ENCODE results near the gene PTBP3.

PTBP3 gene

GRCh38 chr9:112261133-112261532 is 72.3 kb downstream of the PTBP3 start:
- no peak overlapping the region for H3K4me3 ChIP-seq (ENCODE audit: low read length)
- no peaks in the 10 kb centered on the region for H3K9me3 ChIP-seq (replicated peaks; ENCODE audit: low read length)
- H3K36me3 ChIP-seq (ENCODE audit: insufficient read depth, low read length): peaks cover 12% of the 10 kb centered on the region
- H3K27me3 ChIP-seq (ENCODE audit: control insufficient read depth, insufficient read depth, low read length): no peaks in the 10 kb centered on the region
- no peak overlapping the region for H3K9ac ChIP-seq (ENCODE audit: low read depth, low read length)
- no peaks in the 10 kb centered on the region for H3K4me1 ChIP-seq (ENCODE audit: control insufficient read depth, insufficient read depth, low read length)
- no peak overlapping the region for H3K4me2 ChIP-seq (ENCODE audit: low read length)

GRCh38 chr9:112258106-112258505 is 75.3 kb downstream of the PTBP3 start:
- H3K36me3 ChIP-seq (ENCODE audit: insufficient read depth, low read length): no peaks in the 10 kb centered on the region

GRCh38 chr9:112252194-112252593 is 81.2 kb downstream of the PTBP3 start:
- no peak overlapping the region for H3K4me3 ChIP-seq (ENCODE audit: low read length)
- H3K4me1 ChIP-seq (ENCODE audit: control insufficient read depth, insufficient read depth, low read length): peaks cover 27% of the 10 kb centered on the region
- H3K9ac ChIP-seq (ENCODE audit: low read depth, low read length): no peak overlapping the region
- peaks cover 8% of the 10 kb centered on the region for H3K36me3 ChIP-seq (ENCODE audit: insufficient read depth, low read length)
- no peak overlapping the region for H3K4me2 ChIP-seq (ENCODE audit: low read length)
- H3K27me3 ChIP-seq (ENCODE audit: control insufficient read depth, insufficient read depth, low read length): no peaks in the 10 kb centered on the region
- H3K9me3 ChIP-seq (replicated peaks; ENCODE audit: low read length): no peaks in the 10 kb centered on the region

More at GRCh38 chr9:112258106-112258505, 75.3 kb downstream of the PTBP3 start:
- H3K27me3 ChIP-seq (ENCODE audit: control insufficient read depth, insufficient read depth, low read length): no peaks in the 10 kb centered on the region
- no peak overlapping the region for H3K4me3 ChIP-seq (ENCODE audit: low read length)
- no peaks in the 10 kb centered on the region for H3K4me1 ChIP-seq (ENCODE audit: control insufficient read depth, insufficient read depth, low read length)
- no peak overlapping the region for H3K9ac ChIP-seq (ENCODE audit: low read depth, low read length)
- H3K4me2 ChIP-seq (ENCODE audit: low read length): no peak overlapping the region
- no peaks in the 10 kb centered on the region for H3K9me3 ChIP-seq (replicated peaks; ENCODE audit: low read length)

GRCh38 chr9:112249277-112249676 is 84.1 kb downstream of the PTBP3 start:
- H3K4me3 ChIP-seq (ENCODE audit: low read length): peak overlapping the region; percentile 51
- H3K9me3 ChIP-seq (replicated peaks; ENCODE audit: low read length): no peaks in the 10 kb centered on the region
- H3K4me1 ChIP-seq (ENCODE audit: control insufficient read depth, insufficient read depth, low read length): peaks cover 27% of the 10 kb centered on the region
- peak overlapping the region; percentile 43 for H3K9ac ChIP-seq (ENCODE audit: low read depth, low read length)
- H3K27me3 ChIP-seq (ENCODE audit: control insufficient read depth, insufficient read depth, low read length): no peaks in the 10 kb centered on the region
- peaks cover 19% of the 10 kb centered on the region for H3K36me3 ChIP-seq (ENCODE audit: insufficient read depth, low read length)
- H3K4me2 ChIP-seq (ENCODE audit: low read length): peak overlapping the region; percentile 76

- Histone ChIP-seq H3K27me3 (ENCODE audit: control insufficient read depth, insufficient read depth, low read length) (no peaks in the 10 kb centered on the region), H3K36me3 (ENCODE audit: insufficient read depth, low read length) (peaks cover 19% of the 10 kb centered on the region), H3K4me3 (ENCODE audit: low read length) (peak overlapping the region; percentile 51), H3K9ac (ENCODE audit: low read depth, low read length) (peak overlapping the region; percentile 43), H3K4me2 (ENCODE audit: low read length) (peak overlapping the region; percentile 76), H3K4me1 (ENCODE audit: control insufficient read depth, insufficient read depth, low read length) (peaks cover 27% of the 10 kb centered on the region), H3K9me3 (replicated peaks; ENCODE audit: low read length) (no peaks in the 10 kb centered on the region)
These were observed 84.7 kb downstream of the PTBP3 start for GRCh38 chr9:112248722-112249121.

GRCh38 chr9:112247090-112247489 is 86.3 kb downstream of the PTBP3 start:
- Histone ChIP-seq H3K36me3 (ENCODE audit: insufficient read depth, low read length) (peaks cover 19% of the 10 kb centered on the region), H3K27me3 (ENCODE audit: control insufficient read depth, insufficient read depth, low read length) (no peaks in the 10 kb centered on the region), H3K4me2 (ENCODE audit: low read length) (no peak overlapping the region)

GRCh38 chr9:112245126-112245525 is 88.3 kb downstream of the PTBP3 start:
- Histone ChIP-seq H3K36me3 (ENCODE audit: insufficient read depth, low read length) (peaks cover 12% of the 10 kb centered on the region), H3K9ac (ENCODE audit: low read depth, low read length) (no peak overlapping the region), H3K27me3 (ENCODE audit: control insufficient read depth, insufficient read depth, low read length) (no peaks in the 10 kb centered on the region), H3K4me3 (ENCODE audit: low read length) (no peak overlapping the region), H3K9me3 (replicated peaks; ENCODE audit: low read length) (no peaks in the 10 kb centered on the region), H3K4me1 (ENCODE audit: control insufficient read depth, insufficient read depth, low read length) (peaks cover 25% of the 10 kb centered on the region), H3K4me2 (ENCODE audit: low read length) (no peak overlapping the region)

More at GRCh38 chr9:112247090-112247489, 86.3 kb downstream of the PTBP3 start:
- H3K9me3 ChIP-seq (replicated peaks; ENCODE audit: low read length): no peaks in the 10 kb centered on the region
- H3K9ac ChIP-seq (ENCODE audit: low read depth, low read length): no peak overlapping the region
- peaks cover 27% of the 10 kb centered on the region for H3K4me1 ChIP-seq (ENCODE audit: control insufficient read depth, insufficient read depth, low read length)
- no peak overlapping the region for H3K4me3 ChIP-seq (ENCODE audit: low read length)

- no peak overlapping the region for H3K4me2 ChIP-seq (ENCODE audit: low read length)
- H3K36me3 ChIP-seq (ENCODE audit: insufficient read depth, low read length): peaks cover 11% of the 10 kb centered on the region
- H3K4me1 ChIP-seq (ENCODE audit: control insufficient read depth, insufficient read depth, low read length): no peaks in the 10 kb centered on the region
- H3K4me3 ChIP-seq (ENCODE audit: low read length): no peak overlapping the region
- no peak overlapping the region for H3K9ac ChIP-seq (ENCODE audit: low read depth, low read length)
- no peaks in the 10 kb centered on the region for H3K9me3 ChIP-seq (replicated peaks; ENCODE audit: low read length)
- no peaks in the 10 kb centered on the region for H3K27me3 ChIP-seq (ENCODE audit: control insufficient read depth, insufficient read depth, low read length)
These were observed 91.1 kb downstream of the PTBP3 start for GRCh38 chr9:112242147-112242804.

- Histone ChIP-seq H3K4me3 (ENCODE audit: low read length) (no peak overlapping the region), H3K9me3 (replicated peaks; ENCODE audit: low read length) (no peaks in the 10 kb centered on the region), H3K4me2 (ENCODE audit: low read length) (no peak overlapping the region), H3K4me1 (ENCODE audit: control insufficient read depth, insufficient read depth, low read length) (no peaks in the 10 kb centered on the region), H3K27me3 (ENCODE audit: control insufficient read depth, insufficient read depth, low read length) (no peaks in the 10 kb centered on the region), H3K36me3 (ENCODE audit: insufficient read depth, low read length) (peaks cover 11% of the 10 kb centered on the region), H3K9ac (ENCODE audit: low read depth, low read length) (no peak overlapping the region)
These were observed 91.9 kb downstream of the PTBP3 start for GRCh38 chr9:112241491-112241890.

- Histone ChIP-seq H3K4me2 (ENCODE audit: low read length) (no peak overlapping the region), H3K36me3 (ENCODE audit: insufficient read depth, low read length) (peaks cover 2% of the 10 kb centered on the region), H3K9me3 (replicated peaks; ENCODE audit: low read length) (no peaks in the 10 kb centered on the region), H3K9ac (ENCODE audit: low read depth, low read length) (no peak overlapping the region), H3K4me1 (ENCODE audit: control insufficient read depth, insufficient read depth, low read length) (peaks cover under 1% of the 10 kb centered on the region), H3K27me3 (ENCODE audit: control insufficient read depth, insufficient read depth, low read length) (no peaks in the 10 kb centered on the region), H3K4me3 (ENCODE audit: low read length) (no peak overlapping the region)
These were observed 93.7 kb downstream of the PTBP3 start for GRCh38 chr9:112239708-112240107.

GRCh38 chr9:112239284-112239683 is 94.1 kb downstream of the PTBP3 start:
- Histone ChIP-seq H3K4me1 (ENCODE audit: control insufficient read depth, insufficient read depth, low read length) (peaks cover 5% of the 10 kb centered on the region), H3K4me2 (ENCODE audit: low read length) (no peak overlapping the region), H3K9me3 (replicated peaks; ENCODE audit: low read length) (no peaks in the 10 kb centered on the region), H3K9ac (ENCODE audit: low read depth, low read length) (no peak overlapping the region), H3K27me3 (ENCODE audit: control insufficient read depth, insufficient read depth, low read length) (no peaks in the 10 kb centered on the region), H3K4me3 (ENCODE audit: low read length) (no peak overlapping the region), H3K36me3 (ENCODE audit: insufficient read depth, low read length) (no peaks in the 10 kb centered on the region)

- H3K4me1 ChIP-seq (ENCODE audit: control insufficient read depth, insufficient read depth, low read length): peaks cover 19% of the 10 kb centered on the region
- H3K36me3 ChIP-seq (ENCODE audit: insufficient read depth, low read length): peaks cover 14% of the 10 kb centered on the region
- H3K27me3 ChIP-seq (ENCODE audit: control insufficient read depth, insufficient read depth, low read length): no peaks in the 10 kb centered on the region
- H3K9ac ChIP-seq (ENCODE audit: low read depth, low read length): no peak overlapping the region
- no peaks in the 10 kb centered on the region for H3K9me3 ChIP-seq (replicated peaks; ENCODE audit: low read length)
- no peak overlapping the region for H3K4me3 ChIP-seq (ENCODE audit: low read length)
- no peak overlapping the region for H3K4me2 ChIP-seq (ENCODE audit: low read length)
These were observed 98.6 kb downstream of the PTBP3 start for GRCh38 chr9:112234779-112235178.

Data from skeletal muscle satellite cell (primary cell).